Midbrain (tissue), 1 donor: ENCODE data around the gene LY9.

ENCODE experiments used
- DNase-seq: peaks from one replicate; lab custom pipeline; 2025; lab: John Stamatoyannopoulos, UW

LY9 gene

GRCh38 chr1:160836981-160837557, 41.1 kb downstream of the LY9 start:
- DNase-seq = no peak

GRCh38 chr1:160837558-160838205, 41.7 kb downstream of the LY9 start:
- DNase-seq = no peak

- DNase-seq = no peak
Observed at GRCh38 chr1:160838888-160839287, 42.9 kb downstream of the LY9 start.

- no peak for DNase-seq
Observed at GRCh38 chr1:160839746-160840145, 43.8 kb downstream of the LY9 start.

GRCh38 chr1:160841079-160841478, 45.1 kb downstream of the LY9 start:
- no peak for DNase-seq

GRCh38 chr1:160844447-160845232, 48.7 kb downstream of the LY9 start:
- no peak for DNase-seq

- DNase-seq = no peak
Observed at GRCh38 chr1:160846281-160846680, 50.3 kb downstream of the LY9 start.

- DNase-seq = no peak
Observed at GRCh38 chr1:160850541-160850940, 54.6 kb downstream of the LY9 start.

GRCh38 chr1:160850993-160851392, 55.0 kb downstream of the LY9 start:
- DNase-seq = no peak

- DNase-seq = no peak
Observed at GRCh38 chr1:160853014-160853413, 57.0 kb downstream of the LY9 start.

- no peak for DNase-seq
Observed at GRCh38 chr1:160853754-160854153, 57.8 kb downstream of the LY9 start.

GRCh38 chr1:160855181-160855981, 59.4 kb downstream of the LY9 start:
- DNase-seq = no peak

- DNase-seq = no peak
Observed at GRCh38 chr1:160858097-160858496, 62.1 kb downstream of the LY9 start.

- DNase-seq = no peak
Observed at GRCh38 chr1:160858507-160858906, 62.5 kb downstream of the LY9 start.

- no peak for DNase-seq
Observed at GRCh38 chr1:160859166-160859565, 63.2 kb downstream of the LY9 start.

GRCh38 chr1:160860840-160861505, 65.0 kb downstream of the LY9 start:
- no peak for DNase-seq

GRCh38 chr1:160862203-160863060, 66.5 kb downstream of the LY9 start, which contains the start of gene CD244:
Gene CD244, minus strand, starts transcription at chr1:160862887. Its CDS starts 210 bp downstream, at chr1:160862677.
- DNase-seq = no peak

- DNase-seq = no peak
Observed at GRCh38 chr1:160863061-160863773, 67.2 kb downstream of the LY9 start.

- DNase-seq = no peak
Observed at GRCh38 chr1:160863774-160864131, 67.8 kb downstream of the LY9 start.

GRCh38 chr1:160864173-160864572, 68.2 kb downstream of the LY9 start:
- DNase-seq = no peak
